ENCODE measurements around the gene GGT6. TPM values are rescaled to one million over a fixed set of nuclear protein-coding genes. Genes with fewer than 3 reads are reported as not detected.
A peak's percentile ranks its signal among the peaks of the same experiment; 100 is the strongest.

Gene GGT6
- polyA plus RNA-seq, 4 donors = 0.19 to 11.3 (median 7.6) TPM

GRCh38 chr17:4554997-4555799 is 5.2 kb downstream of the GGT6 start, which contains the start of gene MYBBP1A:
Gene MYBBP1A (minus strand): TSS chr17:4555384. CDS start chr17:4555324, 60 bp downstream.
- DNase-seq (ENCODE audit: low read depth in 4 of 4, low spot score in 3 of 4) = peak; percentile 86 to 94 (median 90)

- DNase-seq (ENCODE audit: low read depth in 4 of 4, low spot score in 3 of 4) = no peak
Observed at GRCh38 chr17:4554441-4554996, 5.9 kb downstream of the GGT6 start.

- DNase-seq (ENCODE audit: low read depth in 4 of 4, low spot score in 3 of 4) = no peak
Observed at GRCh38 chr17:4553669-4554068, 6.7 kb downstream of the GGT6 start.

GRCh38 chr17:4551796-4552525 is 8.4 kb downstream of the GGT6 start:
- DNase-seq (ENCODE audit: low read depth in 4 of 4, low spot score in 3 of 4) = no peak

GRCh38 chr17:4551141-4551540 is 9.2 kb downstream of the GGT6 start:
- no peak for DNase-seq (ENCODE audit: low read depth in 4 of 4, low spot score in 3 of 4)

GRCh38 chr17:4550534-4551039 is 9.8 kb downstream of the GGT6 start:
- DNase-seq (ENCODE audit: low read depth in 4 of 4, low spot score in 3 of 4) = no peak

GRCh38 chr17:4549781-4550533 is 10.4 kb downstream of the GGT6 start:
- DNase-seq (ENCODE audit: low read depth in 4 of 4, low spot score in 3 of 4) = no peak

GRCh38 chr17:4548721-4549531 is 11.5 kb downstream of the GGT6 start:
- DNase-seq (ENCODE audit: low read depth in 4 of 4, low spot score in 3 of 4) = no peak

- DNase-seq (ENCODE audit: low read depth in 4 of 4, low spot score in 3 of 4) = no peak
Observed at GRCh38 chr17:4548061-4548461, 12.3 kb downstream of the GGT6 start.

- no peak for DNase-seq (ENCODE audit: low read depth in 4 of 4, low spot score in 3 of 4)
Observed at GRCh38 chr17:4547118-4547906, 13.1 kb downstream of the GGT6 start.

GRCh38 chr17:4545217-4545951 is 15.0 kb downstream of the GGT6 start:
- DNase-seq (ENCODE audit: low read depth in 4 of 4, low spot score in 3 of 4) = no peak

- no peak for DNase-seq (ENCODE audit: low read depth in 4 of 4, low spot score in 3 of 4)
Observed at GRCh38 chr17:4544951-4545216, 15.5 kb downstream of the GGT6 start.

- DNase-seq (ENCODE audit: low read depth in 4 of 4, low spot score in 3 of 4) = no peak
Observed at GRCh38 chr17:4544135-4544950, 16.0 kb downstream of the GGT6 start.

- no peak for DNase-seq (ENCODE audit: low read depth in 4 of 4, low spot score in 3 of 4)
Observed at GRCh38 chr17:4543557-4544026, 16.8 kb downstream of the GGT6 start.

GRCh38 chr17:4542726-4543191 is 17.6 kb downstream of the GGT6 start:
- no peak for DNase-seq (ENCODE audit: low read depth in 4 of 4, low spot score in 3 of 4)

- no peak for DNase-seq (ENCODE audit: low read depth in 4 of 4, low spot score in 3 of 4)
Observed at GRCh38 chr17:4542003-4542725, 18.2 kb downstream of the GGT6 start.

All from left renal pelvis (tissue), 4 donors.